HEK293T (cell line): ENCODE data around the gene FBXL20.

Experiments used
- ELF4 ChIP-seq: fragments of 450-650 bp; IDR thresholded peaks from 2 replicates; pipeline ENCODE4 v1.6.1; 2017; ENCODE audit warnings: antibody characterized with exemption
- LEF1 ChIP-seq: fragments of 450-650 bp; IDR thresholded peaks from 2 replicates; pipeline ENCODE4 v1.6.1; 2017; ENCODE audit warnings: mild to moderate bottlenecking, borderline replicate concordance
- SUZ12 ChIP-seq: fragments of 450-650 bp; IDR thresholded peaks from 2 replicates; pipeline ENCODE4 v1.6.1; 2016; ENCODE audit warnings: mild to moderate bottlenecking
- TARDBP ChIP-seq: fragments of 450-650 bp; IDR thresholded peaks from 2 replicates; pipeline ENCODE4 v1.6.1; 2016

- TF ChIP-seq LEF1 (no peak), SUZ12 (no peak), ELF4 (no peak), TARDBP (no peak)
Measured at GRCh38 chr17:39235555-39236449, 165.6 kb downstream of the FBXL20 start.
